Stimulated activated CD8-positive, alpha-beta memory T cell treated with anti-CD3 and anti-CD28 coated beads, Interleukin-4, amount 100 ng/mL, for 24 hours (primary cell): Measurements from ENCODE around the gene TNIP2.
A peak's percentile ranks its signal among the peaks of the same experiment; 100 is the strongest.
"Not testable (repeated sequence)": the region's sequence is repeated elsewhere in the genome, so short reads cannot be mapped to it uniquely, and the experiment has no call there.

Source experiments
- DNase-seq: peaks from one replicate; pipeline ENCODE4 v3.0.0-alpha.2; 2020; ENCODE audit warnings: low read depth

TNIP2 gene

DNA sequence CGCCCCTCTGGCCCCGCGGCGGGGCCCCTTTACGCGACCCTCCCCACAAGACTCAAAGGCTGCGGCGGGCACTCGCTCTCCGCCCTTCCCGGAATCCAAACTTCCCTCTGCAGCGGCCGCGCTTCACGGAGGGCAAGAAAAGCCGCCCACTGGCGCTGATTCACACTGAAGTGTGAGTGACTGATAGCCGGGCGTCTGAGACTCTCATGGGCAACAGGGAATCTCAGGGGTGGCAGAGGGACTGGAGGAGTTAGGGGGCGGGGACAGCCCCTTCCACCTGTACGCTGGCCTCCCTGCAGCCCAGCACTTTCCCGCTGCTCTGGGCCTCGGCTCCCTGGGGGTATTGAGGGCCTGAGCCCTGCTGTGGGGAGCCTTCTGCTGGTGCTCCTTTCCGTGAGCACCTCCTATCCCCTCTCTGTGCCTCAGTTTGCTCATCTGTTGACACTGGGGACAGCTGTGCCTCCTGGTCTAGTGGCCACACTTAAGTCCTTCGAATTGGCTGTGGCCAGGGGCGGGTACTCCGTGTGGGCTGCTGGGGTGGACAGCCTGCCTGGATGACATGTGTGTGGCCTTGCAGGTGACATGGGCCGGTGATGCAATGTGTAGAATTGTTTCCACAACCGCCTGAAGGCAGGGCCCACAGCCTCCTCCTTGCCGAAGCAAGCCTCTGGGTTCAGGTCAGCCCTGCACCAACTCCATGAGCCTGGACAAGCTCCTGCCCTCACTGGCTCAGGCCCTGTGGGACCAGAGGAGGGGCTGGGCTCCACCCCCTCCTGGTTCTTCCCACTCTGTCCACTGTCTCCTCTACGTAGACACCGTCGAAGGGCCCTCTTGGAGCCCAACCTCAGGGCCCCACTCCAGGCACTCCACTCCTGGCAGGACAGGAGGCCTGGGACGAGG, 37.7 kb upstream of the TNIP2 start:
- peak; percentile 52 for DNase-seq

DNA sequence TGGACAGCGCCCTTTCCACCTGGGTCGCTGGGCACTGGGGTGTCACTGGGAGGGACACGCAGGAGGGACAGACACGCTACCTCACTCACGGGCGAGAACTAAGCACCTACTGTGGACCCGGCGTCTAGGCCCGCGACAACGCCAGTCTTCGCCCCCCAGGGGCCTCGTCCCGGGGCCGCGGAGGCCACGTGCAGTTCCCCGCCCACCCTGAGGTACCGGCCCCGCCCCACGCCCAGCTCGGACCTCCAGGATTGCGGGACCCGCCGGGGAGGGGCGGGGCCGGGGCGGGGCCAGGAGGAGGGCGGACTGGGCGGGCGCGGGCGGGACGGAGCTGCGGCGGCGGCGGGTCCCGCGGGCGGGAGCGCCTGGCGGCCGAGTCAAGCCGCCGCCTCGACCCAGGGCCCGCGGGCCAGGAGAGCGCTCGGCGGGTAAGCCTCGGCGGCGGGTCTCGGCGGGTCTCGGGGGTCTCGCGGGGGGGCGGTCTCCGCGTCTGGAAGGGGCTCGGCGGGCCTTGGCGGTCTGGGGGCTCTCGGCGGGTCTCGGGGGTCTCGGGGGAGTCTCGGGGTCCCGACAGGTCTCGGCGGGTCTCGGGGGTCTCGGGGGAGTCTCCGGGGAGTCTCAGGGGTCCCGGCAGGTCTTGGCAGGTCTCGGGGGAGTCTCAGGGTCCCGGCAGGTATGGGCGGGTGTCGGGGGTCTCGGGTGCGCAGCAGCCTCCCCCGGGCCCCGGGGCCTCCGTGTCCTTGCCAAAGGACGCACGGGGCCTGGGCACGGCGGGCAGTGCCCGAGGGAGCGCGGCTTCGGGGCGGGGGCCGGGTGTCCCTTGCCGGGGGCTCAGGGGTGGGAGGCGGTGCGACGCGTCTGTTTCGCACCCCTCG, 36.8 kb upstream of the TNIP2 start, which contains the start of gene SH3BP2:
TSS of gene SH3BP2 (plus strand) at position 375 of the 875 bp plus-strand sequence. CDS start 27,533 bp downstream, outside the sequence.
- peak; percentile 53 for DNase-seq

DNA sequence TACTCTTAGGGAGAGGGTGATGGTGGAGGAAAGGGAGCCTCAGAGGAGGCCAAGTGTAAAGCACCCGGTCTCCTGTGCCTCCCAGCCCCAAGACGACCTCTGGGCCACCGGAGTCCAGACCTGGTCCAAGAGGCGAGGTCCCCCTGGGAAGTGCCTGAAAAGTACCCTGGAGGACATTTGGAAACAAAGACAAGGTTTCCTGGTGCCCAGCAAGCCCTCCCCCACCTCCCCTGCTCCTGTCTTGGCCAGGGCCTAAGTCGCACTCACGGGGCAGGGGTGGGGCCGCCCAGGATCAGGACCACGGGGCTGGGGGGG, 36.2 kb upstream of the TNIP2 start:
- DNase-seq = no peak

DNA sequence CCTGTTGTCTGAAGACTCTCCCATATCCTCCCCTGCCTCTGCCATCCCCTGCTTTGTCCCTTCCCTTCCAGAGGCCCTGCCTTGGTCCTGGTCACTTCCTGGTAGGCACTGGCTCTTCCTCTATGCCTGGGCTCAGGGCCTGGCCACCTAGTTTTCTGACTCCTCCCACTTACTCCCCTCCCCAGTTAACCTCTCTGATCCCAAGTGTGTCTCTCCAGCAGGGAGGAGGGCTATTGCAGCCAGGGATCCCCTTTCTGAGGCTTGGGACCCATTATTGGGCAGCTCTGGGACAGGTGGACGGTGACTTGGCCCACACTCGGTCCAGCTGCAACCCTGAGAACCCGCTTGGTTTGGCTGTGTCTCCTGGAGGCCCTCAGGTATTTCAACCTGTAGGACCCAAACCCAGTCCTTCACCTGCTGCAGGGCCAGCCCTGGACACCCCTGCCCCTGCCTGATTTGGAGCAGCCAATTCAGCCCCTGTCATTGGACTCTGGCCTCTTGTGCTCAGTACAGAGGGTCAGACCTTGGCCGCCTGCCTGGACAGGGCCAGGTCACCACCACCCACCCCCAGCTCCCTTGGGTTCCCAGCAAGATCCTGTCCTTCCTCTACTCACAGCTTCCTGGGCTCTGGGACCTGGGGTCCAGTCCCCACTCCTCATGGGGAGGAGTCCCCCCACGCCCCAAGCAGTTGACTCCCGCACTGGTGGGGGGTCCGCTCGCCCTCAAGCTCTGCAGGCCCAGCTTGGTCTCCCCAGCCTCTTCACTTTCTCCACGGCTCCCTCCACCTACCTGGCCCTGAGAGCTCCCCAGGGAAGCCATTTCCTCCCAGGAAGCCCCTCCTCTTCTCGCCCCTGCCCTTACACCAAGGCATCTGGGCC, 35.6 kb upstream of the TNIP2 start:
- no peak for DNase-seq

DNA sequence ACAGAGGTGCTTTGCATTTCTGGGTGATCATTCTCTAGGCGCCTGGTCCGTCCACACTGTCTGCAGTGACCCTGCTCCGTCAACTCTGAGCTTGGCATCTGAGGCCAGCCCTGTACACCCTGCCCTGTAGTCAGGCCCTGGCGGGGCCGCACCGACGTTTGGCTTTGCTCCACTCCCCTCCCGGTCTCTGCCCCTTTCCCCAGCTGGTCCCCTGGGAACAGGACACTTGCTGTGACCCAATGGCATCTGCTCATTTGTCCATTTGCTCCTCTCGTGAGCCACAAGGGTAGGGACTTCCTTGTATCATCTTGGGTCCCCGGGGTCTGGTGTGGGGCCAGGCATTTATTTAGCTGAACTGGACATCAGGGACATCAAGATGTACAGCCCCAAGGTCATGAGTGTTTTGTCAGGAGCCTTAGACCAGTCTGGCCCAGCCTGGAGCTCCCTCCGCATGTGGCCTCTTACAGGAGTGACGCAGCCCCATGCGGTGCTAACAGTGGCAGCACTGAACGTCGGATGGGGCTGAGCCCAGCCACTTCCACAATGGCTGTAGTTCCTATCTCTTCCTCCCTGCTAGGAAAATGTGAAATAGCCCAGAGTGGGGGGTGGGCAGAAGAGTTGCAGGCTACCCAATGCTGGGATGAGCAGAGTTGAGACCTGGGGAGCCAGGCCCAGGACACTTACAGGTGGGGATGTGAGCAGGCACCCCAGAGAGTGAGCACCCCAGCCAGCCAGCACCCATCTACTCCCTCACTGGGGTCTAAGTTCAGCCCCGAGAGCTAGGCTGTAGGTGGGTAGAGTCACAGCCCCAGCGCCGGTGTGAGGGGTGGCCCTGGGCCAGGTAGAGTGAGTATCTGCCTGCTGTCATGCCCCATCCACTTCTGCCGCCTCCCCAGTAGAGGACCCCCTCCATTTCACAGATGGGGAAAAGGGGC, 34.7 kb upstream of the TNIP2 start:
- DNase-seq = no peak

DNA sequence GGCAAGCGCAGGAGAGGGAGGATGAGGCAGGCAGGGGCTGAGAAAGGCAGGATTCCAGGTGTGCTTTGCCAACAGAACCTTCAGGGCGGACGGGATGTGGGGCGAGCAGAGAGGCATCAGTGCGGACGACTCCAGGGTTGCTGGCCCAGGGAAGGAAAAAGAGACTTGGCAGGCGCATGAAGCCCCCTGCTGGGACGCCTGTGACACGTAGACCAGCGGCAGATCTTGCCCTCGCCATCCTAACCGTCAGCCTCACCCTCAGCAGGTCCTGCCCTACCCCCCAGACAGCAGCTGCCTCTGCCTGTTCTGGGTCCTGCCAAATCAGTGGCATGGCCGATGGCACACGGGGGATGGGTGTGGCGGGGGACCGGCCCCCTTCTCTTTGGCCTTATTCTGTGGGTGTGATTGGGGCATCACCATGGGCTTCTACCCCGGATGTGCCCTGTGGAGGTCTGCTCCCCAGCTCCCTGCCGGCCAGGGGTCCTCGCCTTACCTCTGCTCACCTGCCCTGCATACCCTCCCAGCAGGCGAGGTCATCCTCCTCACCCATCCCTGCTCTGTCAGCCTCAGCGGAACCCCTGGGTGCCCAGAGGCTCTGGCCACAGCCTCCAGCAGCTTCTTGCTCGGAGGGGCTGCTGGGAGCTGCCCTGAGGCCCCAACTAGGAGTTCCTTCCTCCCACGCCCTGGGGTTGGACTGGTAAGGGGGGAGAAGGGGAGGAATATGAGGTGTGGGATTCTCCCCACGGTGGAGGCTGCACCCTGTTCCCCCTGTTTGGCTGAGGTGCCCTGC, 33.9 kb upstream of the TNIP2 start:
- no peak for DNase-seq

DNA sequence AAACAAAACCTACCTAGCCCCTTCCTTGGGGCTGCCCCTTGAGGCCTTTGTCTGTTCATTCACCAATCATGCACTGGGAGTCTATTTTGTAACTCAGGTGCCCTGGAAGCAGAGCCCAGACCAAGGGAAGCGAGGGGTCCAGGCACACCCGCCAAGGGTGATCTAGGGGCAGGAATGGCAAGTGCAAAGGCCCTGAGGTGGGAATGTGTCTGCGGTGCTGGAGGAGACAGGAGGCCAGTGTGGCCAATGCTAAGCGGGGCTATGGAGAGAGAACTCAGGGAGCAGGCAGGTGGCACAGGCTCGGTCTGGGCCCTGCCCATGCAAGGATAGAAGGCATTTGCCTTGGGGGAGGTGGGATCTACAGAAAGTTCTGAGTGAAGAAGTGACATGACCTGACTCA, 33.2 kb upstream of the TNIP2 start:
- no peak for DNase-seq

DNA sequence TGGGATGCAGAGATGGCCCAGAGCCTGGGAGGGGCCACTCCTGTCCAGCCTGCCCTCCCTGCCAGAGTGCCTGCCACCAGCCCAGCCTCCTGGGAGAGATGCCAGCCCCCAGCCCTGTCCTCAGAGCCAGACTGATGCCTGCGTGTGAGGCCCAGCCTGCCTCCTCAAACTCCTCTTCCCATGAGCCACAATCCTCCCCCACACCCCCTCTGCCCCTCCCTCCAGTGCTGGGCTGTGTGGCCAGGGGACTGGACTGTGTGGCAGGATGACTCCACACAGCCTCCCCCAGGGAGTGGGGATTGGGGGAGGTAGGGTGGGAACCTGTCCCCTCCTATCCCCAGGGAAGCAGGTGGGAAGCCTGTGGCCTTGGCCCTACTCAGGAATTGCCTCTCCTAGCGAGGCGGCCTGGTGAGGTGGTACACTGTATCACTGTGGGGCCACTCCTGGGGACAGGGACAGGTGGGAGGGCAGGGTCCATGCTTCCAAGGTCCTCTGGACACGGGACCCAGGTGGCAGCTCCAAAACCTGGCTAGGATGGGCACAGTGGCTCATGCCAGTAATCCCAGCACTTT, 32.5 kb upstream of the TNIP2 start:
- DNase-seq = no peak

DNA sequence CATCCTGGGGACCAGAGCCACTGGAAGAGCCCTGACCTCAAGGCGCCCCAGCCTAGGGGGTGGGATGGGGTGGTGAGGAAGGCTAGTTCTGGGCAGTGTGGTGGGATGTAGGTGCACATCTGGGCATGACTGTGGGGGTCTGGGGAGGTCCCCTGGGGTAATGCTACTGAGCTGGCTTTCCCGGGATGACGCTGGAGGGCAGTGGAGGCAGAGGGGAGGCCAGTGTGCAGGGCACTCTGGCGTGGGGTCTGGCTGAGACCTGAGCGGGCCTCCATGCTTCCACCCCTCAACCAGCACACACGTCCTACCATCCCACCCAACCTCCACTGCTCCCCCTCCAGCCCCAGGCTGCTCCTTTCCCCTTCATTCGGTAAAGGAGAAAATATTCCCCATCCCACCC, 32.0 kb upstream of the TNIP2 start:
- DNase-seq = no peak

DNA sequence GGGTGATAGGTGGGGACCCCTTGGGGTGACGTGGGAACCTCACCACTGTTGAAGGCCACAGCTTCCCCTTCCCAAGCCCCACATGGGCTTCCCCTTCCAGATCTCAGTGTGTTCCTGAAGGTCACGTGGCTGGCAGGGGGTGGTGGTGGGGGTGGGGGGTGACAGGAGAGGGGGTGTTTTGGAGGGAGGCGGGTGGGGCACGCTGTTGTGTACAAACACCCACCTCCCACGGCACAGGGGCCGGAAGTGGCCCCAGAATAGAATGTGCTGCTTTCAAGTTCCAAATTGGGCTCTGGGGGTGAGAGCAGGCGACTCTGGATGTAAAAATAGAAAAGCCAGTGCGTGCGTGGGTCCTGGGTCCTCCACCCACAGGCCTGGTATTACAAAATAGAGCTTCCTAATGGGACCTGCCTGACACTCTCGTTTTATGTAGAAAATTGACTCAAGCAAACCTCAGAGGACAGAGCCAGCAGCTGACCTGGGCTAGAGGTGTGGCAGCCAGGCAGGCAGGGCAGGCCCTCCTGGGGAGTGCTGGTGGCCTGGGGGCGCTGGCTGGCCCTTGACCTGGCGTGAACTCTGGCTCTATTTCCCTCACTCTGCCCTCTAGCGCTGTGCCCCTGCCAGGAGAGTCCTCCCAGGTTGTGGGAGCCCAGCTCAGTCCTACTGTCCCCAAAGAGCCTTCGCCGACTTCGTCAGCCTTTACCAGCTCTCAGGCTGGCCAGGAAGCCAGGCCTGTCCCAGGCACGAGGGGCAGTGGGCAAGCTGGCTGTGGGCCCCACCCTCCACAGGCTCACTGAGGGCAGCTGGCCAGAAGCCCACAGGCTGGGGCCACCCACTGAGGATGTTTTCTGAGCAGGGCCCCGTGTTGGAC, 31.3 kb upstream of the TNIP2 start:
- DNase-seq = peak; percentile 55

DNA sequence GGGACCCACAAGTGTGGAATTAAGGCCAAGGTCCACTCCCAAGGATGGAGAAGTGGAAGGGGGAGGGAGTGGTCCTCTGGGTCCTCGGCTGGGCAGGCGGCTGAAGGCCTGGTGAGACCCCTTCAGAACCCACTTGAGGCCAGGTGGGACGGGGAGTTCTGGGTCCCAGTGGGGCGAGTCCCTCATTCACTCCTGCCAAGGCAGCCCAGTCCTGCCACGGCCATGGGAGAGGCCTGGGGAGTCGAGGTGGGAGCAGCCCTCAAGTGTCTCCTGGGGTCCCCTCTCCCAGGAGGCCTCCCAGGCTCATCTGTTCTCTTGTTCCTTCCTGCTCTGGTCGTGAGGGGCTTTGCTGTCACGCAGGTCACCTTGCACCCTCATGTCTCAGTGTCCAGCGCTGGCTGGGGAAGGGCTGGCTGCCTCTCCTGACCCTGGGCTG, 30.7 kb upstream of the TNIP2 start:
- no peak for DNase-seq

DNA sequence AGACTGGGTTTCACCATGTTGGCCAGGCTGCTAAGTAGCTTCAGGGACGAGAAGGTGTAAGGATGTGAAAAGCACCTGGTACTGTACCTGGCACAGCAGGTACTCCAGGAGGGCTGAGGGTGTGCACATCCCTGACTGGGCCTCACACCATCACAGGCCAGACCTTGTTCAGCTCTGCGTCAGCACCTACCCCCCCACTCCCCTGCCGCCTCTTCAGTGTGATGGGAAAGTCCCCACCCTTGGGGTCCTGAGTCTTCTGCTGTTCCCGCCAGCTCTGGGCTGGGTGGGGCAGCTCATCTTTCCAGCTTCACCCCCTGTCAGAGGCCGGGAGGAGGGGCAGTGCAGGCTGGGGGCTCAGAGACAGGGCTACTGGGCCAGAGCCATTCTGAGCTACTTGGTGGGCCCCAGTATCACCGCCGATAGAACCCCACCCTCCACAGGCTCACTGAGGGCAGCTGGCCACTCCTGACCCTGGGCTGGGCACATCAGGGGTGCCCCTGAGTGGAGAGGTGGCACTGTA, 30.1 kb upstream of the TNIP2 start:
- DNase-seq = peak; percentile 69

DNA sequence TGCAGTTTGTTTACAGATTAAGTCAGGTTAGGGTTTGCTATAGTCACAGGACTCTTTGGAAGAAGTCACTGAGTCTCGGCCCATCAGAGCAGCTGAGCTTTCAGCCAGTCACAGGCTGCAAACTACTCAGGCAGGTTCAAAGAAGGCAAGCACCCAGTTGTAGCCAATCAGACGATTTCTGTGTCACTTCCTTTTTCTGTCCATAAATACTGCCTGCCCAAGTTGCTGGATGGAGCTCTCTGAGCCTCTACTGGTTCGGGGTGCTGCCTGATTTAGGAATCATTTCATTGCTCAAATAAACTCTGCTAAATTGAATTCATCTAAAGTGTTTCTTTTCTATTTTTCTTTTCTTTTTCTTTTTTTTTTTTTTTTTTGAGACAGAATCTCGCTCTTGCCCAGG, 29.5 kb upstream of the TNIP2 start:
- DNase-seq = no peak

DNA sequence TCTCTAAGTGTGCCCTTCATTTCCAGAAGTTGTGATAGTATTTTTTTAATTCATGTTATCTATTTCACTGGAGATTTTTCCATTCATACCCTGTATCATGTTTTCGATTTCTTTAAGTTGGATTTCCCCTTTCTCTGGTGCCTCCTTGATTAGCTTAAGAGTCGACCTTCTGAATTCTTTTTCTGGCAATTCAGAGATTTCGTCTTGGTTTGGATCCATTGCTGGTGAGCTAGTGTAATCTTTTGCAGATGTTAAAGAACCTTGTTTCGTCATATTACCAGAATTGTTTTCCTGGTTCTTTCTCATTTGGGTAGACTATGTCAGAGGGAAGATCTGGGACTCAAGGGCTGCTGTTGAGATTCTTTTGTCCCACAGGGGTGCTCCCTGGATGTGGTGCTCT, 27.7 kb upstream of the TNIP2 start:
- DNase-seq = no peak

DNA sequence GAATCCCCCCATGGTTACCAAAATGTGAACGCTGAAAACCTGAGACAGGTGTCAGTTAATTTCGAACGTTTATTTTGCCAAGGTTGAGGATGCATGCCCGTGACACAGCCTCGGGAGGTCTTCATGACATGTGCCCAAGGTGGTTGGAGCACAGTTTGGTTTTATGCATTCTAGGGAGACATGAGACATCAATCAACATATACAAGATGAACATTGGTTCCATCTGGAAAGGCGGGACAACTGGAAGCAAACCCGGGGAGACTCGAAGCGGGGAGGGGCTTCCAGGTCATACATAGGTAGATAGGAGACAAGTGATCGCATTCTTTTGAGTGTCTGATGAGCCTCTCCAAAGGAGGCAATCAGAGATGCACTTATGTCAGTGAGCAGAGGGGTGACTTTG, 25.8 kb upstream of the TNIP2 start:
- no peak for DNase-seq

DNA sequence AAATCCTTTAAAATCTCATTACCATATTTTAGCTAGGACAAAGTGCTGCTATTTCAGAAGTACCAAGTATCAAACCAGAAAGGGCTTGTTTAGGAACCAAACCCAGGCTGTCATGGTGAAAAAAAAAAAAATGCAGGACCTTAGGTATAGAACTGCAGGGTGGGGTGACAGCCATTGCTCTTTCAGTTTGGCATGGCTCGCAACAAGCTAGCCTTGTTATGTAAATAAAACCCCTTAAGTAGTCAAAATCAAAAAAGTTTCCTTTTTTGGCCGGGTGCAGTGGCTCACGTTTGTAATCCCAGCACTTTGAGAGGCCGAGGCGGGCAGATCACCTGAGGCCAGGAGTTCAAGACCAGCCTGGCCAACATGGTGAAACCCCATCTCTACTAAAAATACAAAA, 24.5 kb upstream of the TNIP2 start:
- not testable (repeated sequence) for DNase-seq

DNA sequence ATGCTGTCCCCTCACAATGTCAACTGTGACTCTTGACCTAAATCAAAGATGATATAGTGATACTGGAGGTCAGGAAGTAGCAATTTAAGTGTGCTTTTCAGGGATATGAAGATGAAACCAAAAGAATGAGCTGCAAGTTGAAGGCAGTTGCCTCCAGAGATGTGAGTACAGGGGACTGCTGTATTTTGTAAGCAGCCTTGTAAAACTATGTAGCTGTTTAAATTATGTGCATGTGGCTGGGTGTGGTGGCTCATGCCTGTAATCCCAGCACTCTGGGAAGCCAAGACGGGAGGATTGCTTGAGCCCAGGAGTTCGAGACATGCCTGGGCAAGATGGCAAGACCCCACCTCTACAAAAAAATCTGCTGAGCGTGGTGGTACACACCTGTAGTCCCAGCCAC, 15.1 kb upstream of the TNIP2 start:
- DNase-seq = no peak

DNA sequence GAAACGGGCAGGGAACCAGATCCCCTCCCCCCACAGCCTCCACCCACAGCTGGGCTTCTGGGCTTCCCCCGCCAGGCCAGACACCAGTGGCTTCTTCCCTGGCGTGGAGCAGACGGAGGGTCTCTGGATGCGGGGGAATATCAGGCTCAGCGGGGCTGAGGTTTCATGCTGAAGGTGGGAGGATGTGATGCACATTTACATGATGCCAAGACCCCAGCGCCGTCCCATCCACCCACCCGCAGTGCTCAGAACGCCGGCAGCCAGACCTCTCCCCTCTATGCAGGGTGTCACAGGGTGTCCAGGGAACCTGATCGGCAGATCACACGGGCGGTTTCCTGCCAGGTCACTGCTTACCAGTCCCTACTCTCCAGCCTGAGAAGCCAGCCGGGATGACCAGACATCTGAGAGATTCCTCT, 12.8 kb upstream of the TNIP2 start:
- DNase-seq = no peak

DNA sequence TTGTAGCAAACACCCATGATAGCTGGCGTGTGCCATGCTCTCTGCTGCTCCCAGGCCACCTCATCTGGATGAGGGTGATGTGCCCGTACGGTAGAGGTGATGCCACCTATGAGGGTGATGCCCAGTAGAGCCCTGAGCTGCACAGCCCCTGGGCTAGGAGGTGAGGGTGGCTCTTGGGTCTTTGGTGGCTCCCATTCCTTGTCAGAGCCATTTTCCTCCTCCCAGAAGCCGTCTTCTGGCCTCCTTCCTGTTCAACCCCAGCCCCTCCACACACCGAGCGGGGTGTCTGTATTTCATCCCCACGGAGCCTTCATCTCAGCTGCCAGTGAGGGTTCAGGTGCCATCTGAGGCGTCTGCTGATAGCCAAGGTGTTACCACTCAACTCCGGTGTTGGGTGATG, 12.0 kb upstream of the TNIP2 start:
- DNase-seq = no peak
